Measurements from ENCODE around the gene MYO15B.

The MYO15B gene

GRCh38 chr17:75667825-75668224 lies 80.2 kb downstream of the MYO15B start:
- H3K79me2 ChIP-seq (ENCODE audit: low read length), result peaks cover 70% of the 10 kb centered on the region
- no peak for DNase-seq
- no peaks in the 10 kb centered on the region for H3K9me2 ChIP-seq (replicated peaks; ENCODE audit: insufficient read depth, low read length)
- no peak overlapping the region for H2AFZ ChIP-seq (ENCODE audit: low read length)
- no peaks in the 10 kb centered on the region for H4K20me1 ChIP-seq (ENCODE audit: insufficient read depth, low read length)
- H3K4me2 ChIP-seq (ENCODE audit: low read depth, low read length), result peak overlapping the region; percentile 85
- H3K36me3 ChIP-seq (replicated peaks; ENCODE audit: insufficient read depth, low read length), result peaks cover 12% of the 10 kb centered on the region
- H3K9ac ChIP-seq (ENCODE audit: low read length), result peak overlapping the region; percentile 84
- no peaks in the 10 kb centered on the region for H3K27me3 ChIP-seq (replicated peaks; ENCODE audit: insufficient read depth, low read length)
- H3K27ac ChIP-seq (ENCODE audit: low read length), result peak overlapping the region; percentile 47; the same call in 1 of the 2 replicates
- H3K4me3 ChIP-seq (ENCODE audit: low read length), result peak overlapping the region; percentile 88
- H3F3A ChIP-seq (ENCODE audit: insufficient read depth, low read length), result peaks cover 17% of the 10 kb centered on the region; the same call in 1 of the 2 replicates
- H3K9me3 ChIP-seq (replicated peaks; ENCODE audit: insufficient read depth, low read length), result no peaks in the 10 kb centered on the region
- no peak for TF ChIP-seq EZH2phosphoT487 (IDR thresholded peaks at IDR 0.05; ENCODE audit: low read length)
- TF ChIP-seq, protein P1, sequence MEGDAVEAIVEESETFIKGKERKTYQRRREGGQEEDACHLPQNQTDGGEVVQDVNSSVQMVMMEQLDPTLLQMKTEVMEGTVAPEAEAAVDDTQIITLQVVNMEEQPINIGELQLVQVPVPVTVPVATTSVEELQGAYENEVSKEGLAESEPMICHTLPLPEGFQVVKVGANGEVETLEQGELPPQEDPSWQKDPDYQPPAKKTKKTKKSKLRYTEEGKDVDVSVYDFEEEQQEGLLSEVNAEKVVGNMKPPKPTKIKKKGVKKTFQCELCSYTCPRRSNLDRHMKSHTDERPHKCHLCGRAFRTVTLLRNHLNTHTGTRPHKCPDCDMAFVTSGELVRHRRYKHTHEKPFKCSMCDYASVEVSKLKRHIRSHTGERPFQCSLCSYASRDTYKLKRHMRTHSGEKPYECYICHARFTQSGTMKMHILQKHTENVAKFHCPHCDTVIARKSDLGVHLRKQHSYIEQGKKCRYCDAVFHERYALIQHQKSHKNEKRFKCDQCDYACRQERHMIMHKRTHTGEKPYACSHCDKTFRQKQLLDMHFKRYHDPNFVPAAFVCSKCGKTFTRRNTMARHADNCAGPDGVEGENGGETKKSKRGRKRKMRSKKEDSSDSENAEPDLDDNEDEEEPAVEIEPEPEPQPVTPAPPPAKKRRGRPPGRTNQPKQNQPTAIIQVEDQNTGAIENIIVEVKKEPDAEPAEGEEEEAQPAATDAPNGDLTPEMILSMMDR (IDR thresholded peaks at IDR 0.05; ENCODE audit: low read length), result no peak
- no peak for TF ChIP-seq EZH2 (optimal IDR thresholded peaks at IDR 0.05; ENCODE audit: low read depth, low read length)
- peaks cover 29% of the 10 kb centered on the region for H3K4me1 ChIP-seq (ENCODE audit: low read length)

- Histone ChIP-seq H3F3A (ENCODE audit: insufficient read depth, low read length) (peaks cover 17% of the 10 kb centered on the region; the same call in 1 of the 2 replicates), H3K4me3 (ENCODE audit: low read length) (peak overlapping the region; percentile 88; the same call in 1 of the 2 replicates), H2AFZ (ENCODE audit: low read length) (no peak overlapping the region), H4K20me1 (ENCODE audit: insufficient read depth, low read length) (no peaks in the 10 kb centered on the region), H3K79me2 (ENCODE audit: low read length) (peaks cover 70% of the 10 kb centered on the region), H3K27ac (ENCODE audit: low read length) (no peak overlapping the region), H3K27me3 (replicated peaks; ENCODE audit: insufficient read depth, low read length) (no peaks in the 10 kb centered on the region), H3K9me3 (replicated peaks; ENCODE audit: insufficient read depth, low read length) (no peaks in the 10 kb centered on the region), H3K4me1 (ENCODE audit: low read length) (peaks cover 27% of the 10 kb centered on the region), H3K9me2 (replicated peaks; ENCODE audit: insufficient read depth, low read length) (no peaks in the 10 kb centered on the region), H3K9ac (ENCODE audit: low read length) (peak overlapping the region; percentile 84; the same call in 1 of the 2 replicates), H3K4me2 (ENCODE audit: low read depth, low read length) (peak overlapping the region; percentile 85), H3K36me3 (replicated peaks; ENCODE audit: insufficient read depth, low read length) (peaks cover 12% of the 10 kb centered on the region)
- TF ChIP-seq EZH2 (optimal IDR thresholded peaks at IDR 0.05; ENCODE audit: low read depth, low read length), result no peak
- TF ChIP-seq, protein P1 (IDR thresholded peaks at IDR 0.05; ENCODE audit: low read length), result no peak
- TF ChIP-seq EZH2phosphoT487 (IDR thresholded peaks at IDR 0.05; ENCODE audit: low read length), result no peak
- DNase-seq, result no peak
Measured at GRCh38 chr17:75668489-75668888, 80.9 kb downstream of the MYO15B start.

- Histone ChIP-seq H3K9ac (ENCODE audit: low read length) (no peak overlapping the region), H3K9me2 (replicated peaks; ENCODE audit: insufficient read depth, low read length) (no peaks in the 10 kb centered on the region), H3K4me2 (ENCODE audit: low read depth, low read length) (no peak overlapping the region), H3K4me3 (ENCODE audit: low read length) (no peak overlapping the region), H2AFZ (ENCODE audit: low read length) (no peak overlapping the region), H3K4me1 (ENCODE audit: low read length) (peaks cover 13% of the 10 kb centered on the region), H3K9me3 (replicated peaks; ENCODE audit: insufficient read depth, low read length) (no peaks in the 10 kb centered on the region), H4K20me1 (ENCODE audit: insufficient read depth, low read length) (no peaks in the 10 kb centered on the region), H3F3A (ENCODE audit: insufficient read depth, low read length) (peaks cover 9% of the 10 kb centered on the region; the same call in 1 of the 2 replicates), H3K27ac (ENCODE audit: low read length) (no peak overlapping the region), H3K27me3 (replicated peaks; ENCODE audit: insufficient read depth, low read length) (no peaks in the 10 kb centered on the region), H3K36me3 (replicated peaks; ENCODE audit: insufficient read depth, low read length) (peaks cover 12% of the 10 kb centered on the region), H3K79me2 (ENCODE audit: low read length) (peaks cover 74% of the 10 kb centered on the region)
- no peak for DNase-seq
- no peak for TF ChIP-seq EZH2phosphoT487 (IDR thresholded peaks at IDR 0.05; ENCODE audit: low read length)
- TF ChIP-seq EZH2 (optimal IDR thresholded peaks at IDR 0.05; ENCODE audit: low read depth, low read length), result no peak
- TF ChIP-seq, protein P1 (IDR thresholded peaks at IDR 0.05; ENCODE audit: low read length), result no peak
Measured at GRCh38 chr17:75670868-75671267, 83.3 kb downstream of the MYO15B start.

Measured in MM.1S (cell line).